ENCODE measurements around the gene THOC1.

Gene THOC1

DNA sequence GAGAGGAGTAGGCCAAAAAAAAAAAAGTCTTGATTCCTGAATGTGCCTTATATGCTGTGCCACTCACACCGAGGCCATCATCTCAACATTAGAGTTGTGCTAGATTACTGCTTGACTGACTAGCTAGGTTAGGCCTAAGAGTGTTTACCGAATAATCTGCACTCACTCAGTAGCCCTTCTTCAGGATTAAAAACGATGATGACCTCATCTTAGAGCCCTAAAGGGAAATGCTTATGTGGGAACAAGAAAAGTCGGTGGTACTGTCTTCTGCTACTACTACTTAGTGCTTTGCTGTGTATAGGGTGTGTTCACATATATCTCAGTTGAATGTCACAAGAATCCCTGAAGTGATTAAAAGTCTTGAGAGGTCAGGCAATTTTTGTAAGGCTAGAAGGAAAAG lies 54.3 kb downstream of the THOC1 start:
- DNase-seq (ENCODE audit: low read depth), result no peak

DNA sequence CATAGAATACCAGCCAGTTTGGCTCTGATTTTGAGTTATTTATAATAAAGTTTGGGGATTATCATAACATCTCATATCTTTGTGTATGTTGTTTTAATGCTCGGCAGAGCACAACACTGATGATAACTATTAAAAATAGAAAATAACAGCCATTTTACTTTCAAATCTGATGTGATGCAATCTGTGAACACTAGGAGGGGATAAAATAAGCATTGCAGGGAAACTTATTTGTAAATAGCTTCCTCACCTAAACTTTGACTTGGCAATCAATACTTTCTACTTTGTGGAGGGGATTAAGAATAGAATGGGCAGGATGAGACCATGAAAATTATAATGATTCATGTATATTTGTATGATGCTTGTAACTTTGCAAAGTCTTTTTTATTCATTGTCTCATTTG lies 55.1 kb downstream of the THOC1 start:
- no peak for DNase-seq (ENCODE audit: low read depth)

DNA sequence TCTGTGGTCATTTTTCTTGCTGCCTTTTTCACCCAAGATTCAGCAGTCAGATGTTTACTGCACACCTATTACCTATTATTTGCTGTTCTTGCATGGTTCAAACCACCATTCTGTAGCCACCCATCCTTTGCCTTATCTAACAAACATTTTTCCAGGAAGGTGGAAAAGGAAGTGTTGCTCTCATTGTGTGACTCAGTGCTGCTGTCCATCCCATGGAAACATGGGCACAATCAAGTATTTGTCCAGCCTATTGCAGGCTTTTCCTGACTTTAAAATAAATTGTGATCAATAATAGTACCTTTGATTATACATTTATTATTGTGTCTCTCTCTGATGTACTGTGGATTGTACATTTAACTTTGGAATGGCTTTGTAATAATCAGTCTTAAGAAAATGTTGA lies 56.3 kb downstream of the THOC1 start:
- no peak for DNase-seq (ENCODE audit: low read depth)

DNA sequence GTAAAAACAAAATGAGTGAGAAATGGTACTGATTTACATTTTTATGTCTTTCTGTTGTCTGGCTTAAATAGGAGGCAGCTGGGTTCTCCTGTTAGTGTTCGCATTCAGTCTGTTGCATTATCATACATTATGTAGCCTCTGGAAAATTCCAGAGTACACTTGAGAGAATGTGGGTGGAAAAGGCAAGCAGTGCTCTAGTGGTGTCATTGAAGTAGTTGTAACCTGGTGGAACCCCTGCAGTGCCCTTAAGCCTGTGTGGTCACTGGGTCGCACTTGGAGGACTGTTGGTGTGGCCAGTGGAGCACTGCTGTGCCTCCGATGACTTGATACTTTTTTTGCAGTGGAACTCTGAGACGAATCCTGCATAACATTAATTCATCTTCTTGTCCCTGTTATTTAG lies 57.1 kb downstream of the THOC1 start:
- DNase-seq (ENCODE audit: low read depth), result no peak

DNA sequence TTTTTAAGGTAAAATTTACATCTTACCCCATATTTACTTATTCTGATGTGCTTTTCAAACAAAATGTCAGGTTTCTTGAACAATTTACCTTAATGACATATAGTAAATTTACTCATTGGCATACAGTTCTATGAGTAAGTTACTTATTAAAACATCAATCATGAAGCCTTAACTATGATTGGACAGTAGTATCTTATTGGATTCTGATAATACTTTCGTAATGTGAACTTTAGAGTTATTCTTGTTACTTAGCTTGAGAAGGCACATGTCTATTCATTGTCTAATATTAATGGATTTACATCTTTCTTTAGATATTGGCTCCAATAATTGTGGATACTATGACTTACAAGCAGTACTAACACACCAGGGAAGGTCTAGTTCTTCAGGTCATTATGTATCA lies 57.8 kb downstream of the THOC1 start:
- no peak for DNase-seq (ENCODE audit: low read depth)

GRCh38 chr18:199768-200167 lies 68.1 kb downstream of the THOC1 start:
- no peak for DNase-seq (ENCODE audit: low read depth)

- DNase-seq (ENCODE audit: low read depth), result peak; percentile 21
Observed at GRCh38 chr18:199214-199613, 68.6 kb downstream of the THOC1 start.

DNA sequence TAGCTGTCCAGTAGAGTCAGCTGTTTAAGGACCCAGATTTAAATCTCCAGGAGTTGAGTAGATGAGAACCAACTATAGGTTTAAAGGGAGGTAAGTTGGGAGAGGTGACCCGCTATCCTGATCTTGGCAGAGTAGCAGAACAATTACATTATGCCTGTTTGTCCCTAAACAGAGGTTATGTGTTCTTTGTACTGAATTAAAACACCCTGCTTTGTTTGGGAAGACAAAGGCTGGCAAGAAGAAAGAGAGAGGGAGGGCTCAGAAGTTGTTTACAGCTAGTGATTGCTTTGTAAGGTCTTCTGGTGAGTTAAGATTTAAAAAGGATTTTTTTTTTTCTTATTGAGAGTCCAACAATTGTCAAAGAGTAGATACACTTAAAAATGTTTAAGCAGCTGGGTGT lies 72.2 kb downstream of the THOC1 start:
- DNase-seq (ENCODE audit: low read depth), result no peak

DNA sequence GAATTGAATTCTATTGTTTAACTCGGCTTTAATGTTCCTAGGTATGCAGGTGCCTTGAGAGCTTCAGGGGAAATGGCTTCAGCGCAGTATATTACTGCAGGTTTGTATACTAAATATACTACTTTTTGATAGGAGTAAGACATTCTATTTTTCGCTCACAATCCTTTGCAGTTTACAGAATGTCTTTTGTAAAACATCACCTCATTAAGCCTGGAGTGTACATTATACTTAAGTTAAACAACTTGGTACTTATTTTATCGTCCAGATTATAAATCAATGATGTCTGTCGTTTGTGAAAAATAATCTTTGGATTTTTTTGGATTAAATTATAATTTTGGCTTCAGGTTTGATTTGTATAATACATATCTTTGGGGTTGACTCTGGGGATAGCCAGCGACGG lies 75.0 kb downstream of the THOC1 start:
- no peak for DNase-seq (ENCODE audit: low read depth)

DNA sequence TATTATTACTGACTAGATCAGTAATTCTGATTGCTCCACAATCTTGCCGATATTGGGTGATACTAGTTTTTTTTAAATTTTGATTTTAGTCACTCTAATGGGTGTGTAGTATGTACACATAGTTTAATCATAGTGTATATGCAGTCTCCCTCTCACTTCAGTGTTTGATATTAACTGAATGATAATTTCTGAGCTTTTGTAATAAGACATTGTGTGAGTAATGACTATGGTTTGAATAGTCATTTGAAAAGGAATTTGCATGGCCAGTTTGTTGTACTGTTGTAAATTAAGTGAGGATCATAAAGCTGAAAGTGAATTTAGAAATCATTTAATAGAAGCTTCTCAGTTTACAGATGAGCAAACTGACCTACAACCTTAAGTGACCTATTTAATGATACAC lies 76.1 kb downstream of the THOC1 start:
- peak; percentile 4 for DNase-seq (ENCODE audit: low read depth)

DNA sequence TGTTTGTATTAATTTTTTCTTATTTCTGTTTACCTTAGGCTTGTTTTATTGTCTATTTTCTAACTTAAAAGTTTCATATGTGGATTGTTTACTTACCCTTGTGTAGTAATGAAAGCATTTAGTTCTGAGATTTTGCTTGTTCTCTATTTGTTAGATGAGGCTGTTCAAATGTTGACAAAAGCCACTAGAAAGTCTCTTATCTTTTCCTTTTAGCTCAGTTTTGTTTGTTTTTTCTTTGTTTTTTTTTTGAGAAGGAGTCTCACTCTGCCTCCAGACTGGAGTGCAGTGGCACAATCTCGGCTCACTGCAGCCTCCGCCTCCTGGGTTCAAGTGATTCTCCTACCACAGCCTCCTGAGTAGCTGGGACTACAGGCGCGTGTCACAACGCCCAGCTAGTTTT lies 78.6 kb downstream of the THOC1 start:
- DNase-seq (ENCODE audit: low read depth), result no peak

GRCh38 chr18:183769-184168 lies 84.1 kb downstream of the THOC1 start:
- peak; percentile 4 for DNase-seq (ENCODE audit: low read depth)

DNA sequence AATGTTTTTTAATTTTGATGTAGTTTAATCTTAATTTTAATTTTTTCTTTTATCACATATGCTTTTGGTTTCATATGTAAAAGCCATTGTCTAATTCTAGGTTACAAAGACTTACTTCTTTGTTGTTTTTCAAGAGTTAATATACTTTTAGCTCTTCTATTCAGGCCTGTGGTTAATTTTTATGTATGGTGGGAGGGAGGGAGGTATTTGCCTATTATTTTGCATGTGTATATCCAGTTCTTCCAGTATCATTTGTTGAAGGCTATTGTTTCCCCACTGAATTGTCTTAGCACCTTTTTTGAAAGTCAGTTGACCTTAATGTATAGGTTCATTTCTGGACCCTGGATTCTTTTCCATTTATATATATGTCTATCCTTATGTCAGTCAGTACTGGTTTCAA lies 86.1 kb downstream of the THOC1 start:
- DNase-seq (ENCODE audit: low read depth), result no peak

DNA sequence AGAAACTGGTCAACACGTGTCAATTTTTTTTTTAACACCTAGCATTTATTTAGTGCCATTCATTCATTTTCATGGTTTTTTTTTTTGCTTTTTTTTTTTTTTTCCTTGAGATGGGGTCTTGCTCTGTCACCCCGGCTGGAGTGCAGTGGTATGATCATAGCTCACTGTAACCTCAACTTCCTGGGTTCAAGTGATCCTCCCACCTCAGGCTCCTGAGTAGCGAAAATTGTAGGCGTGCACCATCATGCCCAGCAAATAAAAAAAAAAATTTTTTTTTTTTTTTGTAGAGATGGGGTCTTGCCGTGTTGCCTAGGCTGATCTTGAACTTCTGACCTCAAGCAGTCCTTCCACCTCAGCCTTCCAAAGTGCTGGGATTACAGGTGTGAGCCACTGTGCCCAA lies 88.3 kb downstream of the THOC1 start:
- DNase-seq (ENCODE audit: low read depth), result no peak

- no peak for DNase-seq (ENCODE audit: low read depth)
Observed at GRCh38 chr18:172361-172760, 95.5 kb downstream of the THOC1 start.
